A673 (cell line): Measurements from ENCODE around the gene FYTTD1.

Source experiments
- CTCF ChIP-seq: fragments of 300-800, 200-600 bp; sonication (generic); conservative IDR thresholded peaks from 2 replicates; pipeline ENCODE4 v1.5.1; 2017; ENCODE audit warnings: low read depth, mild to moderate bottlenecking, antibody characterized with exemption, low read length, moderate library complexity, mixed read lengths
- EZH2 ChIP-seq: fragments of 200-600 bp; sonication (generic); IDR thresholded peaks from 2 replicates; pipeline ENCODE4 v1.6.1; 2017; ENCODE audit warnings: borderline replicate concordance, low read depth, mild to moderate bottlenecking, mixed read lengths, antibody characterized with exemption, low read length; ENCODE audit not compliant: poor library complexity, severe bottlenecking

GRCh38 chr3:197736491-197737318 lies 13.0 kb upstream of the FYTTD1 start, which contains the start of gene RUBCN:
- TF ChIP-seq EZH2 (no peak), CTCF (no peak)
